ENCODE data around the gene SYNPR.
"Not testable (repeated sequence)": the region's sequence is repeated elsewhere in the genome, so short reads cannot be mapped to it uniquely, and the experiment has no call there.

Gene SYNPR

GRCh38 chr3:63278171-63279004 lies at the start of gene SYNPR:
Gene SYNPR (plus strand): TSS chr3:63278308.
- DNase-seq = peak in 1 of 56 donors; percentile 11

GRCh38 chr3:63228677-63229076 lies 49.4 kb upstream of the SYNPR start:
- peak in 5 of 56 donors; percentile 3 to 34 (median 8) for DNase-seq

GRCh38 chr3:63230146-63230545 lies 48.0 kb upstream of the SYNPR start:
- no peak for DNase-seq

GRCh38 chr3:63231643-63232042 lies 46.5 kb upstream of the SYNPR start:
- no peak for DNase-seq

- DNase-seq = no peak
Observed at GRCh38 chr3:63232764-63233396, 45.2 kb upstream of the SYNPR start.

GRCh38 chr3:63240381-63240902 lies 37.7 kb upstream of the SYNPR start:
- no peak for DNase-seq

- DNase-seq = no peak
Observed at GRCh38 chr3:63242124-63242523, 36.0 kb upstream of the SYNPR start.

GRCh38 chr3:63244486-63244885 lies 33.6 kb upstream of the SYNPR start:
- DNase-seq = no peak

- no peak for DNase-seq
Observed at GRCh38 chr3:63245726-63246241, 32.3 kb upstream of the SYNPR start.

- DNase-seq = no peak
Observed at GRCh38 chr3:63248015-63248414, 30.1 kb upstream of the SYNPR start.

GRCh38 chr3:63251499-63251898 lies 26.6 kb upstream of the SYNPR start:
- no peak for DNase-seq

- DNase-seq = not testable (repeated sequence)
Observed at GRCh38 chr3:63255819-63256218, 22.3 kb upstream of the SYNPR start.

GRCh38 chr3:63264716-63265115 lies 13.4 kb upstream of the SYNPR start:
- no peak for DNase-seq

GRCh38 chr3:63274359-63274758 lies 3.7 kb upstream of the SYNPR start:
- DNase-seq = no peak

- peak in 1 of 56 donors; percentile 3 for DNase-seq
Observed at GRCh38 chr3:63279005-63279841, 1.1 kb downstream of the SYNPR start.

GRCh38 chr3:63287610-63288009 lies 9.5 kb downstream of the SYNPR start:
- DNase-seq = no peak

GRCh38 chr3:63290686-63291085 lies 12.6 kb downstream of the SYNPR start:
- DNase-seq = no peak

- no peak for DNase-seq
Observed at GRCh38 chr3:63294332-63294731, 16.2 kb downstream of the SYNPR start.

GRCh38 chr3:63295356-63295755 lies 17.2 kb downstream of the SYNPR start:
- DNase-seq = no peak

GRCh38 chr3:63295806-63296205 lies 17.7 kb downstream of the SYNPR start:
- no peak for DNase-seq

GRCh38 chr3:63296249-63296648 lies 18.1 kb downstream of the SYNPR start:
- no peak for DNase-seq

Data from nucleus accumbens (tissue), 56 donors.